GM12878 (cell line): ENCODE results near the gene PI4KB. TPM values are rescaled to one million over a fixed set of nuclear protein-coding genes. Genes with fewer than 3 reads are reported as not detected.

Experiments used
- ATAC-seq: fragments of 200-7000 bp; cut with Tn5 transposase; 3 replicates; pipeline ENCODE4 v1.9.1; 2020; ENCODE audit warnings: mild to moderate bottlenecking, moderate library complexity
- BruUV-seq: library from RNA; stranded (reverse); fragments of 400-500 nt; replicated peaks from 2 replicates; lab custom pipeline; 2021; lab: Mats Ljungman, UMichigan
- CTCF ChIA-PET: fragments of 300-600 bp; sonication (Branson Sonifier 250); formaldehyde crosslinking; extraction: SDS; loops from one replicate; lab custom pipeline; 2021; ENCODE audit warnings: inconsistent platforms; lab: Yijun Ruan, JAX
- POLR2A ChIA-PET: fragments of 350-600 bp; formaldehyde crosslinking; extraction: SDS; loops from one replicate; lab custom pipeline; 2021; ENCODE audit warnings: inconsistent platforms; lab: Charles Lee
- RAD21 ChIA-PET: fragments of 300-600 bp; sonication (Branson Sonifier 250); formaldehyde crosslinking; loops from one replicate; lab custom pipeline; 2023; ENCODE audit warnings: antibody characterized with exemption; ENCODE audit not compliant: unreplicated experiment; lab: Charles Lee
- SMC1A ChIA-PET: fragments of 300-600 bp; sonication (Branson Sonifier 250); formaldehyde crosslinking; loops from one replicate; lab custom pipeline; 2023; ENCODE audit not compliant: unreplicated experiment, uncharacterized antibody; lab: Charles Lee
- DNase-seq: peaks from one replicate; pipeline ENCODE4 v3.0.0-alpha.2; 2011; ENCODE audit warnings: low read depth, low spot score
- FAIRE-seq: peaks from 3 replicates; lab custom pipeline; 2011; peaks lifted over from hg19 to GRCh38; lab: Jason Lieb, UNC
- H2AFZ ChIP-seq: 2 replicates; pipeline ENCODE4 v1.6.0; 2011; ENCODE audit warnings: low read depth, low read length, control low read depth; ENCODE audit not compliant: control insufficient read depth
- H3K27ac ChIP-seq: 2 replicates; pipeline ENCODE4 v1.5.1; 2011; ENCODE audit warnings: control low read depth; ENCODE audit not compliant: control insufficient read depth, insufficient read depth
- H3K27me3 ChIP-seq, 2 experiments: replicated peaks in 1 of 2; 2 replicates each; pipeline versions ENCODE4 v1.6.0 to v1.6.1; 2011; ENCODE audit warnings: low read length in 1 of 2; ENCODE audit not compliant: control insufficient read depth in 2 of 2, insufficient read depth in 2 of 2
- H3K36me3 ChIP-seq, 2 experiments: 2 replicates each; pipeline ENCODE4 v1.5.1; 2011; ENCODE audit warnings: low read length in 1 of 2; ENCODE audit not compliant: control insufficient read depth in 2 of 2, insufficient read depth in 2 of 2
- H3K4me1 ChIP-seq: 2 replicates; pipeline ENCODE4 v1.6.1; 2011; ENCODE audit warnings: mild to moderate bottlenecking, low read length, moderate library complexity, mixed read lengths; ENCODE audit not compliant: control insufficient read depth, insufficient read depth
- H3K4me2 ChIP-seq: 2 replicates; pipeline ENCODE4 v1.6.0; 2011; ENCODE audit warnings: control low read depth; ENCODE audit not compliant: control insufficient read depth, insufficient read depth
- H3K4me3 ChIP-seq: fragments of 200-600 bp; sonication (generic); 2 replicates; pipeline ENCODE4 v1.5.1; 2016
- H3K79me2 ChIP-seq: 2 replicates; pipeline ENCODE4 v1.6.0; 2011; ENCODE audit warnings: low read length; ENCODE audit not compliant: control insufficient read depth, insufficient read depth
- H3K9ac ChIP-seq: 2 replicates; pipeline ENCODE4 v1.8.0; 2011; ENCODE audit warnings: low read length, control low read depth, mixed read lengths; ENCODE audit not compliant: control insufficient read depth, insufficient read depth
- H3K9me3 ChIP-seq: replicated peaks from 3 replicates; pipeline ENCODE4 v1.5.1; 2011; ENCODE audit warnings: mild to moderate bottlenecking, low read length; ENCODE audit not compliant: control insufficient read depth, insufficient read depth
- H4K20me1 ChIP-seq: 2 replicates; pipeline ENCODE4 v1.6.0; 2011; ENCODE audit not compliant: control insufficient read depth, insufficient read depth
- BCL3 ChIP-seq: IDR thresholded peaks from 2 replicates; pipeline ENCODE4 v1.6.1; 2011; ENCODE audit warnings: borderline replicate concordance, low read depth, mild to moderate bottlenecking, moderate library complexity, low read length; ENCODE audit not compliant: insufficient read depth, poor library complexity, severe bottlenecking
- BRCA1 ChIP-seq: IDR thresholded peaks from 2 replicates; pipeline ENCODE4 v1.6.1; 2011; ENCODE audit warnings: low read depth, low read length, improper control_type of control experiment
- CBX3 ChIP-seq: fragments of 200-600 bp; sonication (generic); IDR thresholded peaks from 2 replicates; pipeline ENCODE4 v1.6.1; 2016; ENCODE audit warnings: low read depth, borderline replicate concordance
- HDAC6 ChIP-seq: fragments of 200-600 bp; sonication (generic); IDR thresholded peaks from one replicate; pipeline ENCODE4 v1.8.0; 2017; ENCODE audit warnings: antibody characterized with exemption; ENCODE audit not compliant: unreplicated experiment
- MEF2A ChIP-seq: IDR thresholded peaks from 2 replicates; pipeline ENCODE4 v1.6.1; 2011; ENCODE audit warnings: low read depth, mild to moderate bottlenecking, low read length, moderate library complexity; ENCODE audit not compliant: insufficient read depth
- NRF1 ChIP-seq: conservative IDR thresholded peaks from 2 replicates; pipeline ENCODE4 v1.6.1; 2011; ENCODE audit warnings: mild to moderate bottlenecking, low read depth, low read length, improper control_type of control experiment
- RB1 ChIP-seq: fragments of 450-650 bp; formaldehyde crosslinking; IDR thresholded peaks from 2 replicates; pipeline ENCODE4 v1.6.1; 2017; ENCODE audit warnings: mild to moderate bottlenecking, borderline replicate concordance
- RFX5 ChIP-seq: IDR thresholded peaks from 2 replicates; pipeline ENCODE4 v1.6.1; 2011; ENCODE audit warnings: low read depth, low read length, improper control_type of control experiment
- SUZ12 ChIP-seq: fragments of 200-600 bp; sonication (generic); IDR thresholded peaks from one replicate; pipeline ENCODE4 v1.6.1; 2018; ENCODE audit warnings: antibody characterized with exemption, mild to moderate bottlenecking; ENCODE audit not compliant: unreplicated experiment
- TBL1XR1 ChIP-seq: IDR thresholded peaks from 2 replicates; pipeline ENCODE4 v1.6.1; 2012; ENCODE audit warnings: low read depth, low read length, improper control_type of control experiment
- YBX1 ChIP-seq: fragments of 450-650 bp; IDR thresholded peaks from 2 replicates; pipeline ENCODE4 v1.6.1; 2016; ENCODE audit warnings: antibody characterized with exemption
- ZBTB33 ChIP-seq: fragments of 450-650 bp; IDR thresholded peaks from 2 replicates; pipeline ENCODE4 v1.6.1; 2017; ENCODE audit warnings: mild to moderate bottlenecking
- ZNF384 ChIP-seq: IDR thresholded peaks from 2 replicates; pipeline ENCODE4 v1.6.1; 2012; ENCODE audit warnings: low read depth, mild to moderate bottlenecking, low read length, improper control_type of control experiment, borderline replicate concordance
- WGBS: methylation state at CpG from one replicate; pipeline ENCODE4 v1.1.6; 2016; ENCODE audit warnings: low lambda C conversion rate; ENCODE audit not compliant: insufficient replicate concordance, insufficient coverage; ENCODE audit errors: missing lambda C conversion rate; 5-methylcytosine and 5-hydroxymethylcytosine counted together
- in situ Hi-C: fragments of 300-500 bp; cut with MboI; formaldehyde crosslinking; loops from 9 replicates; pipeline ENCODE4 v1.14.3; 2018; ENCODE audit warnings: mixed read lengths
- intact Hi-C: fragments of 100-400 bp; cut with micrococcal nuclease; formaldehyde crosslinking; loops from one replicate; pipeline ENCODE4 v1.14.2; 2022; ENCODE audit not compliant: unreplicated experiment
- polyA plus RNA-seq, 11 experiments: library from polyadenylated mRNA; depleted of rRNA in 4 of 11; unstranded in 6 of 11; stranded (reverse) in 5 of 11; fragments of >200 nt; fragmentation: Nextera tagmentation in 4 of 11; fragmentation: Illumina TruSeq in 1 of 11; extraction: Ambion mirVana in 4 of 11; extraction: Trizol in 1 of 11; gene quantifications; 1 replicate in 1 of 11; 2 replicates in 10 of 11; pipeline versions ENCODE4 v1.2.1 to v1.2.3, GENCODE V29; 2011 to 2016; ENCODE audit warnings: inconsistent platforms in 2 of 11, missing spikeins in 2 of 11, low read depth in 1 of 11
- total RNA-seq, 4 experiments: library from RNA; depleted of rRNA in 3 of 4; stranded (reverse); fragments of >200 nt in 3 of 4; fragmentation: Illumina TruSeq in 1 of 4; extraction: Trizol in 1 of 4; gene quantifications; 2 replicates each; pipeline versions ENCODE4 v1.2.1 to v1.2.3, GENCODE V29; 2013 to 2021

Gene PI4KB
- total and polyA plus RNA-seq, 10 of the 15 experiments (the other 5 are each of a cell fraction or from before 2014, with no cell fraction given), result 3.3 to 88.3 (median 51.7) TPM

- no TSS peak for BruUV-seq
- no peaks in the 10 kb centered on the region for H3K4me1 ChIP-seq
- intact Hi-C loops, result no loop called here
- H3K4me2 ChIP-seq, result no peak overlapping the region
- peaks cover 28 to 36% of the 10 kb centered on the region in 2 experiments for H3K36me3 ChIP-seq
- ChIA-PET CTCF (interaction anchor here (1.3 to 5.0 kb wide), 3 partner anchors 17 to 104 kb away, joined by 3 to 40 read pairs (median 6); no protein-coding TSS in a partner anchor), POLR2A (interaction anchor here (0.5 to 0.7 kb wide), 3 partner anchors 37 to 53 kb away, joined by 3 to 4 read pairs (median 3); no protein-coding TSS in a partner anchor), SMC1A (interaction anchor here (1.1 to 2.2 kb wide), 2 partner anchors 15 to 45 kb away, joined by 4 to 7 read pairs; no protein-coding TSS in a partner anchor), RAD21 (no interaction called here)
- ATAC-seq (no peak), DNase-seq (no peak), FAIRE-seq (no peak)
- WGBS, result 33% methylated on average over 2 of the region's 2 CpGs
- H4K20me1 ChIP-seq, result no peaks in the 10 kb centered on the region
- no peaks in the 10 kb centered on the region for H3K79me2 ChIP-seq
- no peak for TF ChIP-seq SUZ12
- TF ChIP-seq BCL3, result no peak
- TF ChIP-seq CBX3, result no peak
- TF ChIP-seq HDAC6, result no peak
- TF ChIP-seq RFX5, result no peak
- TF ChIP-seq BRCA1, result no peak
- no peak for TF ChIP-seq NRF1
- no peak for TF ChIP-seq MEF2A
- TF ChIP-seq ZBTB33, result no peak
- no peak for TF ChIP-seq TBL1XR1
- no peak for TF ChIP-seq RB1
- TF ChIP-seq YBX1, result no peak
- TF ChIP-seq ZNF384, result no peak
- H3K9me3 ChIP-seq, result no peaks in the 10 kb centered on the region
- in situ Hi-C loops, result loop anchor here (10.0 kb wide), 1 partner anchor 540 kb away; the partner anchor contains the start of genes C2CD4D and RORC
- H3K27me3 ChIP-seq, result no peaks in the 10 kb centered on the region
- H3K9ac ChIP-seq, result no peak overlapping the region
- H3K27ac ChIP-seq, result no peak overlapping the region
- no peak overlapping the region for H3K4me3 ChIP-seq
- H2AFZ ChIP-seq, result no peak overlapping the region
These were observed 32.3 kb downstream of the PI4KB start for GRCh38 chr1:151294742-151295462.
